H9 (cell line): ENCODE results near the gene OPHN1. TPM values are rescaled to one million over a fixed set of nuclear protein-coding genes. Genes with fewer than 3 reads are reported as not detected.

Experiments used
- DNase-seq: peaks from one replicate; pipeline ENCODE4 v3.0.0-alpha.2; 2017
- H2AFZ ChIP-seq: one replicate; pipeline ENCODE4 v1.6.1; 2013; ENCODE audit warnings: mild to moderate bottlenecking, low read length, control low read depth, moderate library complexity
- H2AK5ac ChIP-seq: 2 replicates; pipeline ENCODE4 v1.6.1; 2013; ENCODE audit warnings: low read length, control low read depth, mixed read lengths; ENCODE audit not compliant: insufficient read length
- H2BK120ac ChIP-seq: one replicate; pipeline ENCODE4 v1.6.1; 2013; ENCODE audit warnings: low read depth, mild to moderate bottlenecking, low read length, control low read depth, inconsistent platforms; ENCODE audit not compliant: poor library complexity, severe bottlenecking
- H2BK12ac ChIP-seq: 2 replicates; pipeline ENCODE4 v1.6.1; 2013; ENCODE audit warnings: low read length, control low read depth, mixed read lengths, low read depth; ENCODE audit not compliant: insufficient read length
- H2BK15ac ChIP-seq: 2 replicates; pipeline ENCODE4 v1.6.1; 2013; ENCODE audit warnings: low read depth, low read length, control low read depth
- H2BK20ac ChIP-seq: one replicate; pipeline ENCODE4 v1.6.1; 2013; ENCODE audit warnings: low read depth, mild to moderate bottlenecking, low read length, control low read depth, inconsistent platforms; ENCODE audit not compliant: poor library complexity, severe bottlenecking
- H2BK5ac ChIP-seq: 2 replicates; pipeline ENCODE4 v1.6.1; 2013; ENCODE audit warnings: low read length, control low read depth, mixed read lengths; ENCODE audit not compliant: insufficient read length
- H3K14ac ChIP-seq: 2 replicates; pipeline ENCODE4 v1.6.1; 2013; ENCODE audit warnings: low read length, control low read depth; ENCODE audit not compliant: insufficient read depth
- H3K18ac ChIP-seq: 2 replicates; pipeline ENCODE4 v1.6.1; 2013; ENCODE audit warnings: low read depth, mild to moderate bottlenecking, mixed read lengths, low read length, control low read depth; ENCODE audit not compliant: insufficient read length
- H3K23ac ChIP-seq: 2 replicates; pipeline ENCODE4 v1.6.1; 2013; ENCODE audit warnings: low read length, control low read depth, mixed read lengths, low read depth; ENCODE audit not compliant: insufficient read length
- H3K23me2 ChIP-seq: 2 replicates; pipeline ENCODE4 v1.6.1; 2013; ENCODE audit warnings: low read depth, mild to moderate bottlenecking, mixed read lengths, low read length, control low read depth; ENCODE audit not compliant: insufficient read length, poor library complexity, severe bottlenecking
- H3K27ac ChIP-seq: 2 replicates; pipeline ENCODE4 v1.5.1; 2013; ENCODE audit warnings: low read length, control low read depth, mixed read lengths, low read depth; ENCODE audit not compliant: insufficient read length
- H3K27me3 ChIP-seq: 2 replicates; pipeline ENCODE4 v1.6.1; 2013; ENCODE audit warnings: low read length, control low read depth, inconsistent platforms; ENCODE audit not compliant: insufficient read depth
- H3K4ac ChIP-seq: 2 replicates; pipeline ENCODE4 v1.6.1; 2013; ENCODE audit warnings: low read depth, mild to moderate bottlenecking, control low read depth, inconsistent platforms, low read length, moderate library complexity
- H3K4me1 ChIP-seq: 2 replicates; pipeline ENCODE4 v1.6.1; 2013; ENCODE audit warnings: low read length, control low read depth, inconsistent platforms; ENCODE audit not compliant: insufficient read depth
- H3K4me2 ChIP-seq: 2 replicates; pipeline ENCODE4 v1.6.1; 2013; ENCODE audit warnings: low read length, control low read depth, mixed read lengths; ENCODE audit not compliant: insufficient read length, insufficient read depth
- H3K56ac ChIP-seq: 2 replicates; pipeline ENCODE4 v1.6.1; 2013; ENCODE audit warnings: low read depth, mild to moderate bottlenecking, mixed read lengths, low read length, control low read depth; ENCODE audit not compliant: insufficient read length
- H3K79me1 ChIP-seq: 2 replicates; pipeline ENCODE4 v1.6.1; 2013; ENCODE audit warnings: low read depth, mild to moderate bottlenecking, moderate library complexity, low read length, control low read depth, inconsistent platforms; ENCODE audit not compliant: insufficient read depth, poor library complexity, severe bottlenecking
- H3K79me2 ChIP-seq: 2 replicates; pipeline ENCODE4 v1.6.1; 2013; ENCODE audit warnings: low read length, control low read depth, inconsistent platforms; ENCODE audit not compliant: insufficient read depth
- H3K9ac ChIP-seq: 2 replicates; pipeline ENCODE4 v1.6.1; 2013; ENCODE audit warnings: low read length, control low read depth, mixed read lengths; ENCODE audit not compliant: insufficient read length; ENCODE audit errors: extremely low read depth
- H3K9me3 ChIP-seq: one replicate; pipeline ENCODE4 v1.6.1; 2013; ENCODE audit warnings: low read depth, low read length, inconsistent platforms; ENCODE audit not compliant: control insufficient read depth
- H3T11ph ChIP-seq: one replicate; pipeline ENCODE4 v1.6.1; 2013; ENCODE audit warnings: mild to moderate bottlenecking, low read length, control low read depth, inconsistent platforms
- H4K20me1 ChIP-seq: one replicate; pipeline ENCODE4 v1.6.1; 2013; ENCODE audit not compliant: control insufficient read depth, insufficient read length, insufficient read depth
- H4K5ac ChIP-seq: 2 replicates; pipeline ENCODE4 v1.6.1; 2013; ENCODE audit warnings: low read depth, mild to moderate bottlenecking, mixed read lengths, low read length, control low read depth; ENCODE audit not compliant: insufficient read length
- H4K8ac ChIP-seq: replicated peaks from 2 replicates; pipeline ENCODE4 v1.6.1; 2013; ENCODE audit warnings: low read length, control low read depth, mixed read lengths, low read depth; ENCODE audit not compliant: insufficient read length
- H4K91ac ChIP-seq: 2 replicates; pipeline ENCODE4 v1.6.1; 2013; ENCODE audit warnings: low read depth, mild to moderate bottlenecking, moderate library complexity, mixed read lengths, low read length, control low read depth; ENCODE audit not compliant: insufficient read length
- H3K27ac Mint-ChIP-seq, 3 experiments: 2 replicates in 2 of 3; 3 replicates in 1 of 3; pipeline ENCODE4 v1.8.0; 2020 to 2021; ENCODE audit warnings: mixed read lengths in 3 of 3, mild to moderate bottlenecking in 1 of 3, moderate library complexity in 1 of 3
- H3K27me3 Mint-ChIP-seq: 2 replicates; pipeline ENCODE4 v1.8.0; 2021; ENCODE audit warnings: low read depth, mild to moderate bottlenecking, moderate library complexity, mixed read lengths
- H3K36me3 Mint-ChIP-seq, 3 experiments: 2 replicates in 2 of 3; 3 replicates in 1 of 3; pipeline ENCODE4 v1.8.0; 2020 to 2021; ENCODE audit warnings: low read depth in 3 of 3, mixed read lengths in 3 of 3; ENCODE audit not compliant: insufficient read depth in 1 of 3
- H3K4me1 Mint-ChIP-seq, 2 experiments: 2 replicates each; pipeline ENCODE4 v1.8.0; 2020; ENCODE audit warnings: mixed read lengths in 2 of 2
- H3K4me3 Mint-ChIP-seq, 2 experiments: 2 replicates in 1 of 2; 3 replicates in 1 of 2; pipeline ENCODE4 v1.8.0; 2020 to 2021; ENCODE audit warnings: mild to moderate bottlenecking in 2 of 2, mixed read lengths in 2 of 2, moderate library complexity in 1 of 2
- H3K9me3 Mint-ChIP-seq, 2 experiments: 2 replicates in 1 of 2; 3 replicates in 1 of 2; pipeline ENCODE4 v1.8.0; 2020; ENCODE audit warnings: mild to moderate bottlenecking in 2 of 2, mixed read lengths in 2 of 2, moderate library complexity in 1 of 2
- WGBS: extraction: QIAGEN DNeasy Blood & Tissue Kit; methylation state at CpG from one replicate; pipeline ENCODE4 v1.1.7; 2013; ENCODE audit warnings: missing lambda C conversion rate, low lambda C conversion rate, mixed read lengths; ENCODE audit not compliant: insufficient read length; ENCODE audit errors: extremely low coverage; 5-methylcytosine and 5-hydroxymethylcytosine counted together
- total RNA-seq: library from RNA; stranded (reverse); gene quantifications from 2 replicates; pipeline ENCODE4 v1.2.1, GENCODE V29; 2021
- TF ChIP-seq, protein P1 (sequence below): fragments of 200-600 bp; sonication (generic); conservative IDR thresholded peaks from 3 replicates; pipeline ENCODE4 v1.8.0; 2021; ENCODE audit warnings: antibody characterized with exemption, mild to moderate bottlenecking

OPHN1 gene
- total RNA-seq, 1 experiment from 2014 or later, result 1.5 TPM

DNA sequence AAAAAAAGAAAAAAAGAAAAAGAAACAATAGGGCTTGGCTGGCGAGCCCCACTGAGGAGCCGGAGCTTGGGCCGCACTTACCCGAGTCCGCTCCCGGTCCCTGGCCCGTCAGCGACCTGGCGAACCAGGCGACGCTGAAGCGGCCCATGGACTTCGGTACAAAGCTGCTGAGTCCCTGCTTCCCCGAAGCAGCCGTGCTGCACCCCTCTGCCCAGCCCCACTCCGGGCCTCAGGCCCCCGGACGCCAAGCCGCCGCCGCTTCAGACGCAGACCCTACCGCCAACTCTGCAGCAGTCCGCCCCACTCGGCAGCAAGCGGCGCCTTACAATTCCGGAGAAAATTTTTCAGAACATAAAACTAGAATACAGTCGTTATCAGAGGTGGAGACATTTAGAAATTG, 300.5 kb downstream of the OPHN1 start:
- no peak overlapping the region for H2AK5ac ChIP-seq
- H3K56ac ChIP-seq, result no peak overlapping the region
- Mint-ChIP-seq H3K9me3 (peaks cover 43 to 59% of the 10 kb centered on the region in 2 experiments), H3K4me3 (no peak overlapping the region), H3K36me3 (peaks cover 0 to 3% (median 2%) of the 10 kb centered on the region in 3 experiments; a peak in 4 of 7 replicates), H3K27me3 (no peaks in the 10 kb centered on the region), H3K27ac (no peak overlapping the region), H3K4me1 (peaks cover 0 to 5% of the 10 kb centered on the region in 2 experiments; a peak in 3 of 4 replicates)
- no peaks in the 10 kb centered on the region for H3K79me2 ChIP-seq
- no peak overlapping the region for H3K4ac ChIP-seq
- peaks cover 16% of the 10 kb centered on the region for H3K9me3 ChIP-seq
- H3K27ac ChIP-seq, result no peak overlapping the region
- WGBS, result no CpG with 5 or more reads among the region's 29 CpGs
- no peak overlapping the region for H3K14ac ChIP-seq
- H2BK120ac ChIP-seq, result no peak overlapping the region
- TF ChIP-seq, protein P1, sequence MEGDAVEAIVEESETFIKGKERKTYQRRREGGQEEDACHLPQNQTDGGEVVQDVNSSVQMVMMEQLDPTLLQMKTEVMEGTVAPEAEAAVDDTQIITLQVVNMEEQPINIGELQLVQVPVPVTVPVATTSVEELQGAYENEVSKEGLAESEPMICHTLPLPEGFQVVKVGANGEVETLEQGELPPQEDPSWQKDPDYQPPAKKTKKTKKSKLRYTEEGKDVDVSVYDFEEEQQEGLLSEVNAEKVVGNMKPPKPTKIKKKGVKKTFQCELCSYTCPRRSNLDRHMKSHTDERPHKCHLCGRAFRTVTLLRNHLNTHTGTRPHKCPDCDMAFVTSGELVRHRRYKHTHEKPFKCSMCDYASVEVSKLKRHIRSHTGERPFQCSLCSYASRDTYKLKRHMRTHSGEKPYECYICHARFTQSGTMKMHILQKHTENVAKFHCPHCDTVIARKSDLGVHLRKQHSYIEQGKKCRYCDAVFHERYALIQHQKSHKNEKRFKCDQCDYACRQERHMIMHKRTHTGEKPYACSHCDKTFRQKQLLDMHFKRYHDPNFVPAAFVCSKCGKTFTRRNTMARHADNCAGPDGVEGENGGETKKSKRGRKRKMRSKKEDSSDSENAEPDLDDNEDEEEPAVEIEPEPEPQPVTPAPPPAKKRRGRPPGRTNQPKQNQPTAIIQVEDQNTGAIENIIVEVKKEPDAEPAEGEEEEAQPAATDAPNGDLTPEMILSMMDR, result no peak
- H2BK5ac ChIP-seq, result no peak overlapping the region
- H2AFZ ChIP-seq, result no peak overlapping the region
- no peak overlapping the region for H2BK20ac ChIP-seq
- H4K5ac ChIP-seq, result no peak overlapping the region
- no peaks in the 10 kb centered on the region for H3K23me2 ChIP-seq
- H3K18ac ChIP-seq, result no peak overlapping the region
- no peak overlapping the region for H2BK12ac ChIP-seq
- H3T11ph ChIP-seq, result no peak overlapping the region
- no peak for DNase-seq
- H4K8ac ChIP-seq, result no peak overlapping the region
- H2BK15ac ChIP-seq, result no peak overlapping the region
- no peak overlapping the region for H3K9ac ChIP-seq
- no peak overlapping the region for H3K23ac ChIP-seq
- no peak overlapping the region for H3K4me2 ChIP-seq
- H3K4me1 ChIP-seq, result no peaks in the 10 kb centered on the region
- H3K79me1 ChIP-seq, result no peaks in the 10 kb centered on the region
- no peaks in the 10 kb centered on the region for H3K27me3 ChIP-seq
- no peak overlapping the region for H4K91ac ChIP-seq
- no peaks in the 10 kb centered on the region for H4K20me1 ChIP-seq
